Astrocyte (in vitro differentiated cells and primary cell): ENCODE data around the gene IPPK.

Source experiments
- EZH2 ChIP-seq: IDR thresholded peaks from 2 replicates; pipeline ENCODE4 v1.6.1; 2012; ENCODE audit warnings: mild to moderate bottlenecking, low read length, inconsistent platforms; ENCODE audit not compliant: insufficient read depth
- TF ChIP-seq, protein P1 (sequence below): IDR thresholded peaks from 2 replicates; pipeline ENCODE4 v1.5.1; 2011; ENCODE audit warnings: low read depth, mild to moderate bottlenecking, inconsistent platforms, low read length, moderate library complexity; ENCODE audit not compliant: insufficient read depth

DNA sequence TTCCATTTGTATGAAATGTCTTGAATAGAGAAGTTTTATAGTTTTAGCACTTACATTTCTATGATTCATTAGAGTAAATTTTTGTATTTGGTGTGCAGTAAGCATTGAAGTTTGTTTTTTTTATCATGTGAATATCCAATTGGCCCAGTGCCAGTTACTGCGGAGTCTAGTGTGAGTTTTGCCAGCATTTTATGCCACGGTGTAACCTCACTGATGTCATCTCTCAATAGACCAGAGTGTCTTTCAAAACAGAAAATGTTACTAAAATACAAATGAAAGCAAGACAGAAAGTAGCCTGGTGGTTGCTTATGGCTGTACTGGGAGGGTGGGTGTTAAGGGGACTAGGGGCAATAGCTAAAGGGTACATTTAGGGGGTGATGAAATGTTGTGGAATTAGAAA lies 62.8 kb downstream of the IPPK start:
- TF ChIP-seq, protein P1, sequence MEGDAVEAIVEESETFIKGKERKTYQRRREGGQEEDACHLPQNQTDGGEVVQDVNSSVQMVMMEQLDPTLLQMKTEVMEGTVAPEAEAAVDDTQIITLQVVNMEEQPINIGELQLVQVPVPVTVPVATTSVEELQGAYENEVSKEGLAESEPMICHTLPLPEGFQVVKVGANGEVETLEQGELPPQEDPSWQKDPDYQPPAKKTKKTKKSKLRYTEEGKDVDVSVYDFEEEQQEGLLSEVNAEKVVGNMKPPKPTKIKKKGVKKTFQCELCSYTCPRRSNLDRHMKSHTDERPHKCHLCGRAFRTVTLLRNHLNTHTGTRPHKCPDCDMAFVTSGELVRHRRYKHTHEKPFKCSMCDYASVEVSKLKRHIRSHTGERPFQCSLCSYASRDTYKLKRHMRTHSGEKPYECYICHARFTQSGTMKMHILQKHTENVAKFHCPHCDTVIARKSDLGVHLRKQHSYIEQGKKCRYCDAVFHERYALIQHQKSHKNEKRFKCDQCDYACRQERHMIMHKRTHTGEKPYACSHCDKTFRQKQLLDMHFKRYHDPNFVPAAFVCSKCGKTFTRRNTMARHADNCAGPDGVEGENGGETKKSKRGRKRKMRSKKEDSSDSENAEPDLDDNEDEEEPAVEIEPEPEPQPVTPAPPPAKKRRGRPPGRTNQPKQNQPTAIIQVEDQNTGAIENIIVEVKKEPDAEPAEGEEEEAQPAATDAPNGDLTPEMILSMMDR: no peak
- no peak for TF ChIP-seq EZH2
